ENCODE measurements around the gene ST6GAL2.

Gene ST6GAL2

DNA sequence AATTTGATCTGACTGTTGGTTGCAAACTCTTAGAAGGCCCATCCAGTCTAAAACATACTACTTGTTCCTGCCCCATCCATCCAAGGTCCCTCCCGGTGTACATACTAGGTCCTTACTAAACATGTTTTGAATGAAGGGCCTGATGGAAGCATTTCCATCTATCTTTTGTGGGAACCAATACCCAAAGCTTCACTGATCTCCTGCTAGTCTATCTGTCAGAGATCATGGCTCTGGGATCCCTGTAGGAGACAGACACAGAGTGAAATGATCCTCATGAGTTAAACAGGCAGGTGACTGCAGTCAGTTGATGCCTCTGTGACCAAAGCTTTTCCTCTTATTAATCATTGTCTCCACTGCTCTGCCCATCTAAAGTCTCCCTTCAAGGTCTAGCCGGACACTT is 115.0 kb downstream of the ST6GAL2 start:
- no peak overlapping the region for H3K4me3 ChIP-seq (ENCODE audit: low read depth, low read length)
- TF ChIP-seq CTCF (IDR thresholded peaks at IDR 0.05; ENCODE audit: low read depth, low read length, missing control alignments), result no peak
- DNase-seq (ENCODE audit: low read depth), result no peak

GRCh38 chr2:106764614-106765013 is 121.4 kb downstream of the ST6GAL2 start:
- no peak for DNase-seq (ENCODE audit: low read depth)
- TF ChIP-seq CTCF (IDR thresholded peaks at IDR 0.05; ENCODE audit: low read depth, low read length, missing control alignments), result no peak
- H3K4me3 ChIP-seq (ENCODE audit: low read depth, low read length), result no peak overlapping the region

DNA sequence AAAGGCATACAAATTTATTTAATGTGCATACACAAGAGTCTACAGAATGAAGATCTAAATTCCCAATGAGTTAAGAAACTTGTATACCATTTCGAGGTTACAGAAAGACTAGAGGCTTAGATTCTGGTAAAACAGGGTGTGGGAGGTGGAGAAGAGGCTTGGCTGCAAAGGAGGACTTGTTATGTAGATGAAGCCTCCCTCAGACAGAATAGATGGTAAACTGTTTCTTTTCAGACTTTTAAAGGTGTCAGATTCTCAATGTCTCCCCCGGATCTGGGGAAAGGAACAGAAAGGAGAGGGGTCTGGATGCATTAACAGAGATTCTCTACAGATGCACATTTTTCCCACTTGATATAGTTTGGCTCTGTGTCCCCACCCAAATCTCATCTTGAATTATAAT is 126.0 kb downstream of the ST6GAL2 start:
- no peak for DNase-seq (ENCODE audit: low read depth)
- no peak overlapping the region for H3K4me3 ChIP-seq (ENCODE audit: low read depth, low read length)
- no peak for TF ChIP-seq CTCF (IDR thresholded peaks at IDR 0.05; ENCODE audit: low read depth, low read length, missing control alignments)

DNA sequence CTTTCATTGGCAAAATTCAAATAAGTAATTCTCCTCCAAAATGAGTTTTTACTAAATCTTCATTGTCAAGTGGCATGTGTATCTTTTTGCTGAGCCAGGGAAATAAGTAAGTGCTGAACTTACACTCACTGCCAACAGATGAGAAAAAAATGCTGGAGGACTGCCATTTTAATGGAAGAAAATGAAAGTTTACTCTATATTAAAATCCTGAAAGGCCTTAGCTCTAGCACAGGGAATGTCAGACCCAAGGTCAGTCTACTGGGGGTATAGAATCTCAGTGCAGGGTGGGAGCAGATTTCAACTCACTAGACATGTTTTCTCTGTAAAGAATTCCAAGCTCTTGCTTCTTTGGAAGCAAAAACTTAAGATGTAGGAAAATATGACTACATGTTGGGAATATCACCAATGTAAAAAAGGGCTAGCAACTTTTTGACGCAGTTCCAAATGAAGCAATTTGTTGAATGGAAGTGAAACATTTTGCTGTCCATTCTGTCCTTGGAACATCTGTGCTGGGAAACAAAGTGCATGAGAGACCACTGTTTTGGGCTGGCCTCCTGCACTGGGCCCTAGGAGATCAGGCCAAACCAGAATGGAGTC is 127.0 kb downstream of the ST6GAL2 start:
- H3K4me3 ChIP-seq (ENCODE audit: low read depth, low read length), result no peak overlapping the region
- no peak for TF ChIP-seq CTCF (IDR thresholded peaks at IDR 0.05; ENCODE audit: low read depth, low read length, missing control alignments)
- DNase-seq (ENCODE audit: low read depth), result no peak

Measured in GM12864 (cell line).